Gastrocnemius medialis (tissue), 4 donors: ENCODE data around the gene LY86.

Experiments
- POLR2A ChIP-seq, 2 donors: fragments of 450-650 bp; IDR thresholded peaks; one replicate each; pipeline ENCODE4 v1.6.1; 2017; ENCODE audit warnings: antibody characterized with exemption in 2 of 2, mild to moderate bottlenecking in 2 of 2, moderate library complexity in 2 of 2
- TF ChIP-seq, protein P1 (sequence below), 5 experiments: fragments of 450-650 bp in 3 of 5; fragments of 200-600 bp in 2 of 5; sonication (generic) in 2 of 5; IDR thresholded peaks in 4 of 5; conservative IDR thresholded peaks in 1 of 5; 1 replicate in 4 of 5; 2 replicates in 1 of 5; pipeline ENCODE4 v1.5.1; 2016 to 2019; ENCODE audit warnings: antibody characterized with exemption in 5 of 5, mild to moderate bottlenecking in 3 of 5, moderate library complexity in 3 of 5

DNA sequence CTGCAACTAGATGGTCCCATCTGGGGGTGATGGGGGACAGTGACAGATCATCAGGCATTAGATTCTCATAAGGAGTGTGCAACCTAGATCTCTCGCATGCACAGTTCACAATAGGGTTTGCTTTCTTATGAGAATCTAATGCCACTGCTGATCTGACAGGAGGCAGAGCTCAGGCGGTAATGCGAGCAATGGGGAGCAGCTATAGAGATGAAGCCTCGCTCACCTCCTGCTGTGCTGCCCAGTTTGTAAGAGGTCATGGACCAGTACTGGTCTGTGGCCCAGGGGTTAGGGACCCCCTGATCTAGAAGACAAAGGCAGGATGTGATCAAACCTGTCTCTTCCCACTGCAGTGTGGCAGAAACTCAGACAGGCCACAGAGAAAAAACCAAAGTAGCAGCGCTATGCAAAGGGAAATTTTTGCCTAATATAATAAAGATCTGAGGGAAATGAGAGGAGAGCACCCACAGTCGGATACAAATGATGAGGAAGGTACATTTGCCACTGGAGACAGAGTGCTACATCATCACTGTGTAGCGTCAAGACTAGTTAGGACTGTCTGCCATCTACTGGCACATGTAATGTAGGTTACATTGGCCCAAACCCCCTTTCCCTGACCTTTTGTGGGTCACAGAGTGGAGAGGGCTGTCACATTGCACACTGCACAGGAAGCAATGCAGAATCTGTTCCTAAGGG, 4.1 kb upstream of the LY86 start:
- TF ChIP-seq, protein P1, sequence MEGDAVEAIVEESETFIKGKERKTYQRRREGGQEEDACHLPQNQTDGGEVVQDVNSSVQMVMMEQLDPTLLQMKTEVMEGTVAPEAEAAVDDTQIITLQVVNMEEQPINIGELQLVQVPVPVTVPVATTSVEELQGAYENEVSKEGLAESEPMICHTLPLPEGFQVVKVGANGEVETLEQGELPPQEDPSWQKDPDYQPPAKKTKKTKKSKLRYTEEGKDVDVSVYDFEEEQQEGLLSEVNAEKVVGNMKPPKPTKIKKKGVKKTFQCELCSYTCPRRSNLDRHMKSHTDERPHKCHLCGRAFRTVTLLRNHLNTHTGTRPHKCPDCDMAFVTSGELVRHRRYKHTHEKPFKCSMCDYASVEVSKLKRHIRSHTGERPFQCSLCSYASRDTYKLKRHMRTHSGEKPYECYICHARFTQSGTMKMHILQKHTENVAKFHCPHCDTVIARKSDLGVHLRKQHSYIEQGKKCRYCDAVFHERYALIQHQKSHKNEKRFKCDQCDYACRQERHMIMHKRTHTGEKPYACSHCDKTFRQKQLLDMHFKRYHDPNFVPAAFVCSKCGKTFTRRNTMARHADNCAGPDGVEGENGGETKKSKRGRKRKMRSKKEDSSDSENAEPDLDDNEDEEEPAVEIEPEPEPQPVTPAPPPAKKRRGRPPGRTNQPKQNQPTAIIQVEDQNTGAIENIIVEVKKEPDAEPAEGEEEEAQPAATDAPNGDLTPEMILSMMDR (IDR thresholded peaks at IDR 0.05 in 4 of 5, conservative IDR thresholded peaks at IDR 0.05 in 1 of 5) = no peak
- TF ChIP-seq POLR2A (IDR thresholded peaks at IDR 0.05) = no peak
